Activated CD8-positive, alpha-beta memory T cell treated with anti-CD3 and anti-CD28 coated beads, Interleukin-2, amount 50 U/mL, for 1 hour (primary cell): ENCODE results near the gene DPH7.
A peak's percentile ranks its signal among the peaks of the same experiment; 100 is the strongest.
"Not testable (repeated sequence)": the region's sequence is repeated elsewhere in the genome, so short reads cannot be mapped to it uniquely, and the experiment has no call there.

Experiments used
- DNase-seq: peaks from one replicate; pipeline ENCODE4 v3.0.0-alpha.2; 2020; ENCODE audit errors: extremely low read depth

The DPH7 gene

GRCh38 chr9:137606005-137606621, 27.4 kb upstream of the DPH7 start:
- no peak for DNase-seq

GRCh38 chr9:137605121-137606004, 26.6 kb upstream of the DPH7 start, which contains the start of gene ARRDC1:
ARRDC1 (plus strand) TSS chr9:137605686; CDS start chr9:137605718, 32 bp downstream.
- peak; percentile 87 for DNase-seq

- DNase-seq, result no peak
Observed at GRCh38 chr9:137604345-137605086, 25.8 kb upstream of the DPH7 start.

- DNase-seq, result no peak
Observed at GRCh38 chr9:137603879-137604278, 25.2 kb upstream of the DPH7 start.

- DNase-seq, result no peak
Observed at GRCh38 chr9:137602661-137603060, 23.9 kb upstream of the DPH7 start.

- no peak for DNase-seq
Observed at GRCh38 chr9:137598943-137599342, 20.2 kb upstream of the DPH7 start.

GRCh38 chr9:137596577-137596976, 17.9 kb upstream of the DPH7 start:
- DNase-seq, result not testable (repeated sequence)

GRCh38 chr9:137593176-137593575, 14.5 kb upstream of the DPH7 start:
- DNase-seq, result no peak

- no peak for DNase-seq
Observed at GRCh38 chr9:137592767-137593166, 14.0 kb upstream of the DPH7 start.

GRCh38 chr9:137590469-137591383, 12.0 kb upstream of the DPH7 start, which contains the start of gene ZMYND19:
ZMYND19 (minus strand) TSS chr9:137590512; CDS start chr9:137590263, 249 bp downstream.
- peak; percentile 63 for DNase-seq

- no peak for DNase-seq
Observed at GRCh38 chr9:137590123-137590468, 11.4 kb upstream of the DPH7 start.

GRCh38 chr9:137589441-137590122, 10.9 kb upstream of the DPH7 start:
- no peak for DNase-seq

- DNase-seq, result no peak
Observed at GRCh38 chr9:137588891-137589290, 10.2 kb upstream of the DPH7 start.

GRCh38 chr9:137588311-137588710, 9.6 kb upstream of the DPH7 start:
- DNase-seq, result no peak

GRCh38 chr9:137586854-137587253, 8.1 kb upstream of the DPH7 start:
- no peak for DNase-seq

GRCh38 chr9:137583957-137584356, 5.2 kb upstream of the DPH7 start:
- DNase-seq, result no peak

GRCh38 chr9:137583347-137583746, 4.6 kb upstream of the DPH7 start:
- DNase-seq, result no peak

GRCh38 chr9:137582286-137582860, 3.6 kb upstream of the DPH7 start:
- DNase-seq, result no peak

- no peak for DNase-seq
Observed at GRCh38 chr9:137581361-137582285, 2.9 kb upstream of the DPH7 start.
